HG02642 (cell line): ENCODE measurements around the gene RCOR1.

ENCODE experiments used
- ATAC-seq: cut with Tn5 transposase; IDR thresholded peaks from one replicate; pipeline ENCODE4 v1.9.1; 2021; ENCODE audit warnings: mild to moderate bottlenecking; ENCODE audit not compliant: unreplicated experiment, poor library complexity

The RCOR1 gene

DNA sequence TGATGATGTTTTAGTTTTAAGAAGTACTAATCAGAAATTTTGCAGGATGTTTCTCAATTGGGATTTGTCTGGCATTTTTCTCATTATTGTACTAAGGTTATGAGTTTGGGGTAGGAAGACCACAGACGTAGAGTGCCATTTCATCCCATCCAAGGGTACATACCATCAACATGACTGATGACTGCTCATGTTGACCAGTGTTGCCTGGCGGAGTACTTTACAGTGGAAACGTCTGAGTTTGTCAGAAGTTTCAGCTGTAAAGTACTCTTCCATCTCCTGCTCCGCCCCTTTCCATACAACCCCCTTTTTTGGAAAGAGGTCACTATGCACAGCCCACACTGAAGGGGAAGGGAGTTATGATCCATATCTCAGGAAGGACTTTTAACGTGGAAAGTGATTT is 74.2 kb downstream of the RCOR1 start:
- ATAC-seq, result no peak

GRCh38 chr14:102667703-102668102 is 75.3 kb downstream of the RCOR1 start:
- ATAC-seq, result no peak

DNA sequence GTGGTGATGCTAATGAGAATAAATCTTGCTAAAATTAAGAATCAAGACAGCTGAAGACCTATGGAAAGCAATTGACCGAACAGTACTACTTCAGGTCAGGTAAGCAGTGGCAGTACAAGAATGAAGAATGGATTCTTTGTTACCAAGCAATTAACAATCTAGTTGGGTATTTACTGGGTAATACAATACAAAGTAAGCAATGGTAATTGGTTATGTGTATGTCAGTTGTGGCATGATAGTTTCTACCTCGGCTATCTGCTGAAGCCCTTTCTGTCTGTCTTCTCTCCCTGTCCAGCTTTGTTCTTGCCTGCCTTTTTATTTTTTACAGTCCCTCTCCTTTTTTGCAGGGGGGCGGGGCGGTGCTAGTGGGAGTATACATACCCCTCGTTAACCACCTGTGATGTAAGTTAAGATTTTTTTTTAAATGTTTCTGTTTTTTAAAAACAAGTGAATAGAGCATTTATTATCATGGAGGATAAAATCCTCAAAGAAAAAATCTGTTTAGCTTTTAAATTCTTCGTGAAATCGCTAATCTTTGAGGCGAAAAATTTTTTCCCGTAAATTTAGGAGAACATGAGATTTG is 75.9 kb downstream of the RCOR1 start:
- ATAC-seq, result no peak

- no peak for ATAC-seq
Measured at GRCh38 chr14:102671410-102671809, 79.0 kb downstream of the RCOR1 start.

- no peak for ATAC-seq
Measured at GRCh38 chr14:102672410-102672960, 80.0 kb downstream of the RCOR1 start.

DNA sequence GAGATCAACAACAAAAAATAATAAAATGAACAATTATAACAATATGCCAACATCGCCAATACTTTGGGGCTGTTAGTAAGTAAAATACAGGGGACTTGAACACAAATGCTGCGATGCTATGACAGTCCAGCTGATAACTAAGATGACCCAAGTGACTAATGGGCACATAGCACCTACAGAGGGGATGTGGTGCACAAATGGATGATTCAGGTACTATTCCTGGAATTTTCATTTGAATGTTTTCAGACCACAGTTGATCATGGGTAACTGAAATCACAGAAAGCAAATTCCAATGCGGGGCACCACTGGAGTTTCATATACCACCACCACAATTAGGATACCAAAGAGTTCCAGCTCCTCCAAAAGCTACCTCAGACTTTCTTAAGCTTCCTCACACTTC is 82.9 kb downstream of the RCOR1 start:
- ATAC-seq, result no peak

DNA sequence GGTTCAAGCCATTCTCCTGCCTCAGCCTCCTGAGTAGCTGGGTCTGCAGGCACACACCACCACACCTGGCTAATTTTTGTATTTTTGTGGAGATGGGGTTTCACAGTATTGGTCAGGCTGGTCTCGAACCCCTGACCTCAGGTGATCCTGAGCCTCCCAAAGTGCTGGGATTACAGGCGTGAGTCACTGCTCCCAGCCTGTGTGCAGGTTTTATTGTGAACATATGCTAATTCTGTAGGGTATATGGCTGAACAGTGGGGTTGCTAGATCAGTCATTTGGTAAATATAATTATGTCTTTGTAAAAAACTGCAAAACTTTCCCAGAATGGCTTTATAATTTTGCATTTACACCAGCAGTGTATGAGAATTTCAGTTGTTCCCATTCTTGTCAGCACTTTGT is 85.9 kb downstream of the RCOR1 start:
- no peak for ATAC-seq

- ATAC-seq, result no peak
Measured at GRCh38 chr14:102683399-102684297, 91.2 kb downstream of the RCOR1 start.

DNA sequence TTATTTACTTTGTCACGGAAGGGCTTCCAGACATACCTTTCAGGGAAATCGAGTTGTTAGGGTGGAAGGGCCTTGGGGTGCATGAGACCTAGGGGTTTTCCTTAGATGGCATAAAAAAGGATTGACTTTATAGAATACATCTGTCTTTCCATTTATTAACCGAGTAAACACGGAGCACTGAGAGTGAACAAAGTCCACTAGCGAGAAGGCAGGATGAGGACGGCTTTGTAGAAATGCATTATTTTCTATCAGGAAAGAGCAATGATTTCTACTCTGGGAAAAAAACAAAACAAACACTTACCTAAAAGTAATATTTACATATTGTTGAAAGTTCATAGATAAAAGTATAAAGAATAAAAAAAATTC is 91.8 kb downstream of the RCOR1 start:
- no peak for ATAC-seq

DNA sequence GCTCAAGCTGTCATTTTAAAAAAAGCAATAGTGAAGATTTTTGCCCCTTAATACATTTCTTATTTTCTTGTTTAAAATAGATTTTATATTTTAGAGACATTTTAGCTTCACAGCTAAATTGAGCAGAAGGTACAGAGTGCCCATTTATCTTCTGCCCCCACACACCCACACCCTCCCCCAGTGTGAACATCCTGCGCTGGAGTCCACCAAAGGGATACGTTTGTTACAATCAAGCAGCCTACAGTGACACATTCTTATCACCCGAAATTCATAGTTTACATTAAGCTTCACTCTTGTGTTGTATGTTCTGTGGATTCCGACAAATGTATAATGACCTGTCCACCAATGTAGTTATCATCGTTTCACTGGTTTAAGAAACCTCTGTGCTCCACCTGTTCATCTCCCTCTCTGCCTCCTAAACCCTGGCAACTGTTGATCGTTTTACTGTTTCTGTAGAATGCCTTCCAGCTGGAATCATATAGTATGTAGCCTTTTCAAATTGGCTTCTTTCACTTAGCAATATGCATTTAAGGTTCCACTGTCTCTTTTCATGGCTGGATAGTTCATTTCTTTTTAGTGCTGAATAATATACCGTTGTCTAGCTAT is 93.8 kb downstream of the RCOR1 start:
- ATAC-seq, result no peak

DNA sequence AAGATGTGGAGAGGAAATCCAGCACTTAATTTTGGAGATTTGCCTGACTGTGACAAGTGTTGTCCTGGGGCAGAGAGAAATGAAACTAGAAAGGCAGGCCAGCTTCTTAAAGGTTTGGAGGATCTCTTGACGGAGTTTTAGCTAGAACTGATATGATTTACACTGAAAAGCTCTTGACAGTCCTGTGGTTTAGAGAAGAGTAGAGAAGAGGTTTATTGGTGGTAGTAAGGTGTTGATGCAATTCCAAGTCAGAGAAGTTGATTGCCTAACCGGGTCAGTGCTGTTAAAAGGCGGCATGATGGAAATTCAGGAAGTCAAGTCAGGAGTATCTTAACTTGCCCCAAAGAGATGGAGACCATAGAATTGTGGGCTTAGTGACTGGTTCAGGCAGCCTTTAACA is 95.8 kb downstream of the RCOR1 start:
- ATAC-seq, result no peak

DNA sequence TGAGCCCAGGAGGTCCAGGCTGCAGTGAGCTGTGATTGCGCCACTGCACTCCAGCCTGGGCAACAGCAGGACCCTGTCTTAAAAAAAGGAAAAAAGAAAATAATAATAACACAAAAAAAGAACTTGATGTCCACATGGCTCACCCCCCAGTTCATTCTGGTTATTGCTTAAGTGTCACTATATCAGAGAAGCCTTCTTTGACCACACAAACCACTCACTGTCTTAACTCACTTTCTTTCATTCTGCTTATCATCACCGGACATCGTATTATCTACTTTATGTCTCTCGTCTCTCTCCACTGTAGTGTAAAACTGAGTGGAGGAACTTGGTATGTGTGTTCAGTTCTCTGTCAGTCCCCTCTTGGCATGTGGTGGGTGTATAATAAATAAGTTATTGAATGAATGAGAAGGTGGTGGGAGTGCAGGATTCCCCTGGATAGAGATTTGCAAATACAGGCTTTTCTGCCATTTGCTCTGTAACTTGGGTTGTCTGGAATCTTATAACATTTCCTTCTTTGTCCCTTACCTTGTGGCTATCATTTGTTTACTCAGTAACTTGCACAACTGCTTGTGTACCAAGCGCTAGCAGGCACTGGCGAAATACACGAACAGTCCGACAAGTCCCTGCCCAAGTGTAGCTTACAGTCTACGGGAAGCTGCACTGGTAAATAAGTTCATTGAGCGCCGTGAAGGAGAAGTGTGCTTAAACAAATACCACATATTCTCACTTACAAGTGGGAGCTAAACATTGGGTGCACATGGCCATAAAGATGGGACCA is 98.2 kb downstream of the RCOR1 start:
- ATAC-seq, result no peak

- ATAC-seq, result no peak
Measured at GRCh38 chr14:102691763-102692162, 99.3 kb downstream of the RCOR1 start.

- no peak for ATAC-seq
Measured at GRCh38 chr14:102692334-102692733, 99.9 kb downstream of the RCOR1 start.

DNA sequence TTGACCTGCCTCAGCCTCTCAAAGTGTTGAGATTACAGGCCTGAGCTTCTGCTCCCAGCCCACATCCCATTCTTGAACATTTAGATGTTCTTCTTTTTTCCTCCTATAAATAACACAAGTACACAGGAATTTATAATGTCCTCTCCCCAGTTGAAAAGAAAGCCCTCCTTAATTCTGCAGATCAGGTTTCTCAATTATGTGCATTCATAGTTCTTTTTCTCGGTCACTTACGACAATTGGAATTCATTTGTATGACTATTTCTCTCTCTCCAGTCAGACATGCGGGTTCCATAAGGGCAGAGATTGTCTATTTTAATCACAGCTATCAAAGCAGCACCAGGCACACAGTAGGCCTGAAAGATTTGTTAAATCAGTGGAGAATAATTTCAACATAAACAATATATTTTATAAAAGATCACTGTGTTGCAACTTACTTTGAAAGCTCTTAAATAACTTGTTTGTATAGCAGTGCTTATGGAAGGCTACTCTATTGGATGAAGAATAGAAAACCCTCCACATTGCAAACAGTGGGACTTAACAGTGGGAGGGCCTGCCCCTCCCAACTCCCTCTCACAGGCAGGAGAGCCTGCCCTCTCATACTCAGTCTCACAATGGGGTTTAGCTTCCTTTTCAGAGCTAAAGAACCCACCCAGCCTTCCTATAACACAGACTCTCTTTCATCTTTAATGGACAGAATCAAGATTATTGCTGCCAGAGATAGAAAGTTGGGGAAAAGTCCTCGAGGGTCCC is 100.7 kb downstream of the RCOR1 start:
- no peak for ATAC-seq

DNA sequence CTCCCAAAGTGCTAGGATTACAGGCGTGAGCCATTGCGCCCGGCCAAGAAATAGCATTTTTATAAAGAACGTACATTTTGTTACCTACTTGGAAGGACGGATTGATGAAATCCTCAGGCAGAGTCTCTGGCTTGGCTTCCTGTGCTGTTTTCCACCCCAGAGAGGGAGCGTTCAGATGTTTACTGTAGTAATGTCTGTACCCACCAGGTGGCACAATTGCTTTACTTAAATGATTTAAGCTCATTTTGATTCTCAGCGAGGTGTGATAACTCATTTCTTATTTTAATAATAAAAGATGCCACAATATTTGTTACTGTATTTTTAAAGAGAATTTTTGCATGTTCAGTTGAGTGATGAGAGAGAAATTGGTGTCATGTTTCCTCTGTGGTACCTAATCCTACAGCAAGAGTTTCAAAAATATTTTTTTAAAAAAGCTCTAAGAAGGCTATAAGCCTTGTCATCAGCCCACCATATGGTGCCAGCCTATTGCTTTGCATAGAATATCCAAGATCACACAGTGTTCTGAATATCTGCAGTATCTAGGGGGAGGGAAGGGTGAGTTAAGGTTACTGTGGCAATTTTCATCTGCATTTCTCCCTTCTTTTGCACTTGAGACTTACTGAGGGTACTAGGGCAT is 102.2 kb downstream of the RCOR1 start:
- ATAC-seq, result no peak

DNA sequence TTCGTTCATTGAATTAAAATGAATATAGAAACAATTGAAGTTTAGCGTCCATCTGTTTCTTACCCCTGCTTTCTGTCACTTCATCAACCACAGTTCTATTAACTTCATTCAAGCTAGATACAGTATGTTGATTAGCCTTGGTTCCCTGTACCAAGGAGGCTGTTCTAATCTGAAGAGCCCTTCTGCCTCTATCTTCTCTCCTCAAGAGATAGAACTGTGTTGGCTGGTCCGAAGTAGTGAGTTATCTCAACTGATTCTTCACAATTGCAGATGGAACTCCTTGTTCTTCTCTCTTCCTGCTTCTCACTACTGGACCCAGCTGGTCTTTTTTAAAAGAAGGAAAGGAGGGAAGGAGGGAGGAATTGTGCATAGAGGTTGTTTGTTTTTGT is 102.7 kb downstream of the RCOR1 start:
- ATAC-seq, result no peak

DNA sequence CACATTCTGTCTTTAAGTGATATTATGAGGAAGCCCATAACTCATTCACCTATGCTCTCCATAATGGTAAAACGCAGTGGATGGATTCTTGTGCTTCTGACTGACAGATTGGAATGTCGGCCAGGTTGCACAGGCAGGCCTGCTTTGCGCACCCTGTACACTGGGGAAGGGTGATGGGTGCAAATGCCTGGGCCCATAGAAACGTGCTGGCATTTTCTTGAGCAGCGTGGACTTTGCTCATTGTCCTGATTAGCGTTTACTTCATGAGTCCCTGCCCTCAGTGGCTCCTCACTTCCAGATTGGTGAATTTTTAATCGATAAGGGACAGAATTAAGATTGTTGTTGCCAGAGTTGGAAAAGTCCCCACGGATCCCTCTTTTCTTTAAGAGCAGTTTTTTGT is 103.9 kb downstream of the RCOR1 start:
- no peak for ATAC-seq

DNA sequence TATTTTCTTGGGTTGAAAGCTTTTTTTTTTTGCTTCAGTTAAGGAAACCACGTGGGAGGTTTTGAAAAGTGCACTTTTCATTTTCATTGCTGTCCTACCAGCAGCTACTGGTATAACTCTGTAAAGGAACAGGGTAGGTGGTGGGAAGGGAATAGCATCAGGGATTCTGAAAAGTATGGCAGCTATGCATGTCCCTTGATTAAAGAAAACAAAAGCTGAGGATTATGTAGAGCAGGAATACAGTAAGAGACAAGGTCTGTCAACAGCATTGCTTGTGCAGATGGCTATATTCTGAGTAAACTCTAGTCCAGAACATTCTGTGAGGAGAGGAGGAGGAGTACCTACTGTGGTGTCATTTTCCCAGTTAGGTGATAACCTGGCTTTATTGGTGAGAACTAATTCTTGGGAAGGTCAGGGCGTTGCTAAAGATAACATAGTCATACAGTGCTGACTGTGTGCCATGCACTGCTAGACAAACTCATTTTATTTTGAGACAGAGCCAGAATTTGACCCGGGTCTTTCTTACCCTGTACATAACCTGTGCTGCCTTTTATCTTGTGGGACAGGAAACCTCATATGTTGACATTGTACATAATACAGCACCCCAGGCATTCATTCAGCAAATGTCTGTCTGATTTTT is 104.5 kb downstream of the RCOR1 start:
- ATAC-seq, result no peak
